C4-2B (cell line): ENCODE measurements around the gene OR56A5.
"Not testable (repeated sequence)": the region's sequence is repeated elsewhere in the genome, so short reads cannot be mapped to it uniquely, and the experiment has no call there.

ENCODE experiments used
- H3K27ac ChIP-seq: fragments of 450-650 bp; 2 replicates; pipeline ENCODE4 v1.5.1; 2017
- CTCF ChIP-seq: fragments of 450-650 bp; conservative IDR thresholded peaks from 2 replicates; pipeline ENCODE4 v1.5.1; 2017; ENCODE audit warnings: mild to moderate bottlenecking
- ZFX ChIP-seq: fragments of 450-650 bp; IDR thresholded peaks from 2 replicates; pipeline ENCODE4 v1.6.1; 2017

Gene OR56A5

DNA sequence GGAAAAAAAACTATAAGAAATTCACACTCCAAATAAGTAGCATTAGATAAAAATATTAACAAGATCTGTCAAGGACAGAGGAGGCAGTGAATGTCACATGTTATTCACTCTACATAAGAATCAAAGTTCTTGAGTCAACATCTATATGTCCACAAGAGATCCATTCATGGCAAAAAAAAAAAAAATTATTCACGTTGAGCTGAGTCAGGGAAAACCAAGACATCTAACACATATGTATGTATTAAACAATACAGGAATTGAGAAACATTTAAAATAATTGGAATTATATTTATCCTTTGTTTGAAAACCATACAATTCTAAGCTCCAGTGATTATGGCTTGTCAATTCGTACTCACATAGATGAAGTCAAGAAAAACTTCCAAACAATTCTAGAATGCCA is 1.3 kb downstream of the OR56A5 start:
- no peak for TF ChIP-seq CTCF
- TF ChIP-seq ZFX = no peak
- H3K27ac ChIP-seq = no peak overlapping the region

DNA sequence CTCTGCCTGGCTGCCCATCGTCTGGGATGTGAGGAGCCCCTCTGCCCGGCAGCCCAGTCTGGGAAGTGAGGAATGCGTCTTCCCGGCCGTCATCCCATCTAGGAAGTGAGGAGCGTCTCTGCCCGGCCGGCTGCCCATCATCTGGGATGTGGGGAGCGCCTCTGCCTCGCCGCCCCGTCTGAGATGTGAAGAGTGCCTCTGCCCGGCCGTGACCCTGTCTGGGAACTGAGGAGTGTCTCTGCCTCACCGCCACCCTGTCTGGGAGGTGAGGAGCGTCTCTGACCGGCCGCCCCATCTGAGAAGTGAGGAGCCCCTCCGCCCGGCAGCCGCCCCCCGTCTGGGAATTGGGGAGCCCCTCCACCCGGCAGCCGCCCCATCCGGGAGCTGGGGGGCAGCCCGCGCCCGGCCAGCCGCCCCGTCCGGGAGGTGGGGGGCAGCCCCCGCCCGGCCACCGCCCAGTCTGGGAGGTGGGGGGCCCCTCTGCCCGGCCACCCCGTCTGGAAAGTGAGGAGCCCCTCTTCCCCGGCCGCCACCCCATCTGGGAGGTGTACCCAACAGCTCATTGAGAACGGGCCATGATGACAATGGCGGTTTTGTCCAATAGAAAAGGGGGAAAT is 7.5 kb downstream of the OR56A5 start:
- H3K27ac ChIP-seq = not testable (repeated sequence)

- H3K27ac ChIP-seq = no peak overlapping the region
- TF ChIP-seq CTCF = no peak
- TF ChIP-seq ZFX = no peak
Observed at GRCh38 chr11:5955586-5955985, 12.7 kb downstream of the OR56A5 start.

GRCh38 chr11:5941951-5942350 is 26.3 kb downstream of the OR56A5 start, which contains the start of gene OR56A3:
TSS of gene OR56A3 (plus strand) at chr11:5942251. CDS start at chr11:5947347, 5,096 bp downstream.
- TF ChIP-seq ZFX (no peak), CTCF (no peak)
- no peak within 1 kb of the TSS for H3K27ac ChIP-seq

DNA sequence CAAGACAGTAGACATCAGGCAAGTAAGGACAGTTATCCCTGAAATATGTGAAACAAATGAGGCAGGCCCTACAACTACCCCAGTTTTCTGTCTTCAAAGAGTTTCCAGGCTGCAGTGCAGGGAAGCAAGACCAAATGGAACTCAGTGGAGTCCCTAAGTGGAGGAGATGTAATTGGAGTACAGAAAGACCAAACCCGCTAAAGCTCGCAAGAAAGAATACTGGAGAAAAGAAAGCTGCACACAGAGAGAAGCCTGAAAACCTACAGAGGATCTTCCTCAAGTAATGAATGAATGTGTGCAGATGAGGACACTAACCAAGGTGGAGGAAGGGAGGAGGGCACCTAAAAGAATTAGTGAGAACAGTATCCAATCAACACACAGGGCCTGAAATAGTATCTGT is 27.5 kb downstream of the OR56A5 start:
- no peak overlapping the region for H3K27ac ChIP-seq
- TF ChIP-seq CTCF = no peak
- no peak for TF ChIP-seq ZFX

DNA sequence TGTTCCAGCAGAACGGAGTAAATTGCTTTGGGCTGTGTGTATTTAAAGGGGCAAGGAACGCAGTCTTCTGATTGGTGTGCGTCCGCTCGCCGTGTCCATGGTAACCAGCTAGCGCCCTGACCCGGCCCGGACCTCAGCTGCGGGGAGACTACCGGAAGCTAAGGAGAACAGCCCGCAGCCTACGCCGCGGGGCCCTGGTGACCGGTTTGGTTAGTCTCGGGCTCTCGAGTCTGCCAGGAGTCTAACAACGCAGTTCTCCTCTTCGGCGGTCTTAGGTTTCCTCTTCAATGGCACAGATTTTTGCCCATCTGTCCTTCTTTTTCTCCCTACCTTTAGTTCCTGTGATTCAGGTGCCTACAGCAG is 29.7 kb downstream of the OR56A5 start:
- peak overlapping the region; percentile 69 for H3K27ac ChIP-seq
- TF ChIP-seq ZFX (no peak), CTCF (no peak)

GRCh38 chr11:5937868-5938602 is 30.3 kb downstream of the OR56A5 start:
- TF ChIP-seq CTCF = no peak
- no peak for TF ChIP-seq ZFX
- peak overlapping the region; percentile 69 for H3K27ac ChIP-seq

GRCh38 chr11:5933116-5933515 is 35.2 kb downstream of the OR56A5 start:
- H3K27ac ChIP-seq = no peak overlapping the region

More at GRCh38 chr11:5933116-5933515, 35.2 kb downstream of the OR56A5 start:
- TF ChIP-seq CTCF (no peak), ZFX (no peak)
